GM19035 (cell line): ENCODE measurements around the gene CCDC160.

ENCODE experiments used
- ATAC-seq: cut with Tn5 transposase; IDR thresholded peaks from one replicate; pipeline ENCODE4 v1.9.1; 2021; ENCODE audit not compliant: unreplicated experiment

The CCDC160 gene

GRCh38 chrX:134294548-134294947, 57.6 kb downstream of the CCDC160 start:
- ATAC-seq, result no peak
